Caco-2 (cell line): ENCODE data around the gene DLL4. TPM values are rescaled to one million over a fixed set of nuclear protein-coding genes. Genes with fewer than 3 reads are reported as not detected.

ENCODE experiments used
- BruUV-seq: library from RNA; stranded (reverse); fragments of 400-500 nt; replicated peaks from 2 replicates; lab custom pipeline; 2021; lab: Mats Ljungman, UMichigan
- CTCF ChIA-PET: fragments of 300-600 bp; sonication (Branson Sonifier 250); formaldehyde crosslinking; loops from one replicate; lab custom pipeline; 2022; ENCODE audit warnings: antibody characterized with exemption; lab: Charles Lee
- POLR2A ChIA-PET: fragments of 300-600 bp; sonication (Branson Sonifier 250); formaldehyde crosslinking; loops from one replicate; lab custom pipeline; 2022; ENCODE audit warnings: antibody characterized with exemption; lab: Charles Lee
- DNase-seq, 2 experiments: peaks; one replicate each; pipeline versions ENCODE4 v3.0.0 to v3.0.0-alpha.2; 2020 to 2022
- H3K27me3 ChIP-seq: replicated peaks from 2 replicates; pipeline ENCODE4 v1.6.0; 2011; ENCODE audit warnings: low read length; ENCODE audit not compliant: control insufficient read depth, insufficient read depth
- H3K36me3 ChIP-seq: 2 replicates; pipeline ENCODE4 v1.5.1; 2011; ENCODE audit warnings: low read length; ENCODE audit not compliant: control insufficient read depth, insufficient read depth
- H3K4me1 ChIP-seq: fragments of 250-450 bp; sonication (Bioruptor Pico); 2 replicates; pipeline ENCODE4 v1.5.1; 2020; ENCODE audit warnings: mild to moderate bottlenecking
- H3K4me3 ChIP-seq: 2 replicates; pipeline ENCODE4 v1.5.1; 2011; ENCODE audit warnings: low read depth, mild to moderate bottlenecking, control low read depth, low read length
- H3K9me3 ChIP-seq: fragments of 250-450 bp; sonication (Bioruptor Pico); 2 replicates; pipeline ENCODE4 v1.5.1; 2020; ENCODE audit warnings: mild to moderate bottlenecking, moderate library complexity
- H3K27ac Mint-ChIP-seq: one replicate; pipeline ENCODE4 v1.8.0; 2022; ENCODE audit warnings: mixed read lengths; ENCODE audit not compliant: unreplicated experiment
- H3K27me3 Mint-ChIP-seq: one replicate; pipeline ENCODE4 v1.8.0; 2022; ENCODE audit warnings: mixed read lengths; ENCODE audit not compliant: insufficient read depth, unreplicated experiment
- H3K36me3 Mint-ChIP-seq: one replicate; pipeline ENCODE4 v1.8.0; 2022; ENCODE audit warnings: mild to moderate bottlenecking, mixed read lengths; ENCODE audit not compliant: insufficient read depth, unreplicated experiment
- H3K4me1 Mint-ChIP-seq: one replicate; pipeline ENCODE4 v1.8.0; 2022; ENCODE audit warnings: low read depth, mixed read lengths; ENCODE audit not compliant: unreplicated experiment
- H3K4me3 Mint-ChIP-seq: one replicate; pipeline ENCODE4 v1.8.0; 2022; ENCODE audit warnings: mild to moderate bottlenecking, moderate library complexity, mixed read lengths; ENCODE audit not compliant: unreplicated experiment
- H3K9me3 Mint-ChIP-seq: one replicate; pipeline ENCODE4 v1.8.0; 2022; ENCODE audit warnings: mixed read lengths; ENCODE audit not compliant: unreplicated experiment
- intact Hi-C: fragments of 100-400 bp; cut with micrococcal nuclease; formaldehyde crosslinking; loops from one replicate; pipeline ENCODE4 v1.10.0; 2022; ENCODE audit not compliant: unreplicated experiment
- total RNA-seq: library from RNA; stranded (reverse); gene quantifications from 2 replicates; pipeline ENCODE4 v1.2.3, GENCODE V29; 2022
- TF ChIP-seq, protein P1 (sequence below), 2 experiments: fragments of 200-600 bp in 1 of 2; IDR thresholded peaks; 1 replicate in 1 of 2; 2 replicates in 1 of 2; pipeline versions ENCODE4 v1.5.1 to v1.8.0; 2011 to 2022; ENCODE audit warnings: antibody characterized with exemption in 1 of 2, control low read depth in 1 of 2, inconsistent platforms in 1 of 2, low read depth in 1 of 2, low read length in 1 of 2, mild to moderate bottlenecking in 1 of 2, moderate library complexity in 1 of 2; ENCODE audit not compliant: insufficient read depth in 1 of 2, severe bottlenecking in 1 of 2, unreplicated experiment in 1 of 2

DLL4 gene
- total RNA-seq, 1 experiment from 2014 or later, result 3.4 TPM

DNA sequence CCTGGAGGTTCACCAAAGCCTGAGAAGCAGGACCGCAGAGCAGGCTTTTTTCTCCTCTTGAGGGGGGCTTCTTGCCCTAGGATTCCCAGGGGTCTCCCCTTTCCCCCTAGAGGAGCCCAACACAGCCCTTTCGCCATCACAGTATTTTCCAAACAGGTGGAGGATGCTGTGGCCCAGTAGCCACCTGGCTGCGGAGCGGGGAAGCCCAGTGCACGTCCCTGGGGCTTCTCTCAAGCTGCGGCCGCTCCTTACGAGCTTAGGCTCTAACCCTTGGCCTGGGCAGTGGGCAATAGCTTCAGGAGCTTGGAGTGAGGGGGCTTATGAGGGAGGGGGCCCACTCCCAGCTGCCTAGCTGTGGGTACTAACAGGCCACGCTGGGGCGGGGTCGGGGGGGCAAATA is 11.6 kb upstream of the DLL4 start:
- Mint-ChIP-seq H3K9me3 (no peaks in the 10 kb centered on the region), H3K36me3 (no peaks in the 10 kb centered on the region), H3K27me3 (no peaks in the 10 kb centered on the region), H3K4me1 (no peaks in the 10 kb centered on the region), H3K27ac (no peak overlapping the region), H3K4me3 (no peak overlapping the region)
- TF ChIP-seq, protein P1, sequence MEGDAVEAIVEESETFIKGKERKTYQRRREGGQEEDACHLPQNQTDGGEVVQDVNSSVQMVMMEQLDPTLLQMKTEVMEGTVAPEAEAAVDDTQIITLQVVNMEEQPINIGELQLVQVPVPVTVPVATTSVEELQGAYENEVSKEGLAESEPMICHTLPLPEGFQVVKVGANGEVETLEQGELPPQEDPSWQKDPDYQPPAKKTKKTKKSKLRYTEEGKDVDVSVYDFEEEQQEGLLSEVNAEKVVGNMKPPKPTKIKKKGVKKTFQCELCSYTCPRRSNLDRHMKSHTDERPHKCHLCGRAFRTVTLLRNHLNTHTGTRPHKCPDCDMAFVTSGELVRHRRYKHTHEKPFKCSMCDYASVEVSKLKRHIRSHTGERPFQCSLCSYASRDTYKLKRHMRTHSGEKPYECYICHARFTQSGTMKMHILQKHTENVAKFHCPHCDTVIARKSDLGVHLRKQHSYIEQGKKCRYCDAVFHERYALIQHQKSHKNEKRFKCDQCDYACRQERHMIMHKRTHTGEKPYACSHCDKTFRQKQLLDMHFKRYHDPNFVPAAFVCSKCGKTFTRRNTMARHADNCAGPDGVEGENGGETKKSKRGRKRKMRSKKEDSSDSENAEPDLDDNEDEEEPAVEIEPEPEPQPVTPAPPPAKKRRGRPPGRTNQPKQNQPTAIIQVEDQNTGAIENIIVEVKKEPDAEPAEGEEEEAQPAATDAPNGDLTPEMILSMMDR (IDR thresholded peaks at IDR 0.05; ENCODE audit: insufficient read depth in 1 of 2, low read depth in 1 of 2, low read length in 1 of 2, severe bottlenecking in 1 of 2, unreplicated experiment in 1 of 2), result no peak
- H3K36me3 ChIP-seq, result no peaks in the 10 kb centered on the region
- ChIA-PET POLR2A (no interaction called here), CTCF (interaction anchor here (0.7 to 0.9 kb wide), 2 partner anchors 268 to 280 kb away, joined by 3 to 4 read pairs; no protein-coding TSS in a partner anchor)
- BruUV-seq, result no TSS peak
- H3K4me3 ChIP-seq, result no peak overlapping the region
- intact Hi-C loops, result no loop called here
- no peak for DNase-seq
- no peaks in the 10 kb centered on the region for H3K27me3 ChIP-seq
- no peaks in the 10 kb centered on the region for H3K9me3 ChIP-seq
- H3K4me1 ChIP-seq, result peaks cover 11% of the 10 kb centered on the region; the same call in 1 of the 2 replicates

DNA sequence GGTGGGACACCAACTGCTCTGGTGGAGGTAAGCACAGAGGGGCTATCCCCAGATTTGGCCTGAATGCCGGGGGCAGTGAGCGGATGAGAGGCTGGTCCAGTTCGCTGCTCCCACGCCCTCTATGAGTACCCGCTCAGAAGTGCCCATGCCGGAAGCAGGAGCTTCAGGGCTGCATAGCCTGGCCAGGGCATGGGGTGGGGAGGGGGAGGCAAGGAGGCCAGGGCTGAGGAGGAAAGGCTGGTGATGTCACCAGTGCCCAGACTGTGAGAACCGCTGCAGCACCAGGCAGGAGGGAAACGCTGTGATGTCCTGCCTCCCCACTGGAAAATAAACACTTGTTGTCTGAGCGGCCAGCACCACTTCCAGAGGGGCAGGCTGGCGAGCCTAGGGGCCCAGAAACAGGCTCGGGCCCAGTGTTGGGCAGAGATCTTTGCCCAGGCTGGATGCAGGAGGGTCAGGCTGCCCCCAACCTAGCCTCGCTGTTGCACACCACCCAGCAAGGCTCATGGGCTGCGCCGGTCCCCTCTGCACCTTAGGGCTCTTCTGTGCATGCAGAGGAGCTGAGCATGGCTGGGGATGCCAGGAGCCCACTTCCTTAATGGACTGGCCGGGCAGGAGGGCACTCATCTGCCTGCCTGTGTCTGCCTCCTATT is 10.9 kb upstream of the DLL4 start:
- TF ChIP-seq, protein P1 (IDR thresholded peaks at IDR 0.05; ENCODE audit: insufficient read depth in 1 of 2, low read depth in 1 of 2, low read length in 1 of 2, severe bottlenecking in 1 of 2, unreplicated experiment in 1 of 2), result no peak
- no TSS peak for BruUV-seq
- Histone ChIP-seq H3K36me3 (no peaks in the 10 kb centered on the region), H3K9me3 (no peaks in the 10 kb centered on the region), H3K4me1 (peaks cover 14% of the 10 kb centered on the region; the same call in 1 of the 2 replicates), H3K27me3 (no peaks in the 10 kb centered on the region), H3K4me3 (no peak overlapping the region)
- no peaks in the 10 kb centered on the region for H3K9me3 Mint-ChIP-seq
- ChIA-PET CTCF (interaction anchor here (0.7 to 0.9 kb wide), 2 partner anchors 267 to 279 kb away, joined by 3 to 4 read pairs; no protein-coding TSS in a partner anchor), POLR2A (no interaction called here)
- DNase-seq, result no peak
- H3K27me3 Mint-ChIP-seq, result no peaks in the 10 kb centered on the region
- intact Hi-C loops, result no loop called here
- no peak overlapping the region for H3K4me3 Mint-ChIP-seq
- H3K27ac Mint-ChIP-seq, result no peak overlapping the region
- H3K36me3 Mint-ChIP-seq, result no peaks in the 10 kb centered on the region
- no peaks in the 10 kb centered on the region for H3K4me1 Mint-ChIP-seq

DNA sequence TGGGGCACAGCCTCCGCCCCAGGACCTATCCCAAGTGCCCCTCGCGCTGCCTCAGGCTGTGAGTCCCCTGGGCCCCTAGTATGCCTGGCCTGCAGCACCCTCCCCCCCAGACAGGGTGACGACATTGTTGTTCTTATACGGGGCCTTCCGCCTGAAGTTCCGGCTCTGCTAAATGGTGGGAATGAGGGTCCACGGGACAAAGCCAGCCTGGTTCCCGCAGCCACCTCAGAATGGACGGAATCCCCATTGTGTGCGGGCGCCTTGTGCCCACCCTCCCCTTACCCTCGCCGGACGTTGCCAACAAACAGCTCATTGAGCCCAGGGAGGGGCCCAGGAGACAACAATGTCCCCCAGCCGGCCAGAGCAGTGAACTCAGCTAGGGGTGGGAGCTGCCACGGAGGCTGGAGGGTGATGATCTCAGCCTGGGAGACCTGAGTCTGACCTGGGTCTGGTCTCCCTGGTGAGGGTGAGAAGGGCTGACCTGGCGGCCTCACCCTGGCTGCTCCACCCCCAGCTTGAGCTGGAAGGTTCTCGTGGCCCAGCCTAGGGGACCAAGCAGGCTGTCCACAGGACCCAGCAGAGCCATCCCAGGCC is 10.2 kb upstream of the DLL4 start:
- Histone ChIP-seq H3K27me3 (no peaks in the 10 kb centered on the region), H3K36me3 (no peaks in the 10 kb centered on the region), H3K4me1 (peaks cover 14% of the 10 kb centered on the region; the same call in 1 of the 2 replicates), H3K9me3 (no peaks in the 10 kb centered on the region), H3K4me3 (no peak overlapping the region)
- no TSS peak for BruUV-seq
- Mint-ChIP-seq H3K4me1 (no peaks in the 10 kb centered on the region), H3K27me3 (no peaks in the 10 kb centered on the region), H3K27ac (no peak overlapping the region), H3K9me3 (no peaks in the 10 kb centered on the region), H3K4me3 (no peak overlapping the region), H3K36me3 (no peaks in the 10 kb centered on the region)
- TF ChIP-seq, protein P1 (IDR thresholded peaks at IDR 0.05; ENCODE audit: insufficient read depth in 1 of 2, low read depth in 1 of 2, low read length in 1 of 2, severe bottlenecking in 1 of 2, unreplicated experiment in 1 of 2), result no peak
- no peak for DNase-seq
- POLR2A ChIA-PET, result no interaction called here
- CTCF ChIA-PET, result interaction anchor here (0.9 kb wide), 1 partner anchor 12 kb away, joined by 3 read pairs; no protein-coding TSS in a partner anchor
- intact Hi-C loops, result no loop called here
